Hindlimb muscle (tissue), 1 donor: ENCODE results near the gene CDH22. TPM values are rescaled to one million over a fixed set of nuclear protein-coding genes. Genes with fewer than 3 reads are reported as not detected.

ENCODE experiments used
- DNase-seq: peaks from one replicate; pipeline ENCODE4 v3.0.0-alpha.2; 2013
- polyA plus RNA-seq: library from polyadenylated mRNA; unstranded; fragments of 120-200 nt; gene quantifications from one replicate; pipeline ENCODE4 v1.2.1, GENCODE V29; 2013; ENCODE audit not compliant: insufficient read length

CDH22 gene
- polyA plus RNA-seq, 1 donor: 0.35 TPM

DNA sequence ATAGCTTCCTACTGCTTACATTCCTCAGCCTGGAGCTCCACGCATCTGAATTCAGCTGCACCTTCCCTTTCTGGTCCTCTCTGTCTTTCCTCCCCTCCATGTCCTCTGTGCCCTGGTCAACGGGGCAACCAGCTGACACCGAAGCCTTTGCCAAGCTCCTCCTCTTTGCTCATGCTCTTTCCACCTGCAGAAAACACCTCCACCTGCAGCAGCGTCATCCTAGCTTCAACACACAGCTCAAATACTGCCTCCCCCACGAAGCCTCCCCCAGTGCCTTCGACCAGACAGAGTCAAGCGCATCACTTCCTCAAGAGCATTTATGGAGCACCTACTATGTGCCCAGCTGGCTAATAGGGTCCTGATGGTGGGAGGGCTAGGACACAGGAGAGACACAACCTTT lies 9.2 kb downstream of the CDH22 start:
- DNase-seq: no peak

DNA sequence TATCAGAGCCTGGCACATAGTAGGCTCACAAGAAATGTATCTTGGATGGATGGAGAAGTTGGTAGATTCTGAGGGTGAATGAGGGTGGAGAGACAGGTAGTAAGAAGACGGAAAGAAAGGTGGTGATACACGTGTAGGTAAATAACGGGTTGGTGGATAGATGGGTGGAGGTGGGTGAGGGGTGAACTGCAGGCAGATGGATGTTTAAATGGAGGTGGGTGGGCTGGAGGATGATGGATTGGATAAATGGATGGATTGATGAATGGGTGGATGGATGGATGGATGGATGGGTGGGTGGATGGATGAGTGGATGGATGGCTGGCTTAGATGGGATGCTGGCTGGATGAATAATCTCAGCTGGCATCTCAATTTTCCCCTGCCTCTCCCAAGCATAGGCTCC lies 9.9 kb downstream of the CDH22 start:
- DNase-seq: no peak

DNA sequence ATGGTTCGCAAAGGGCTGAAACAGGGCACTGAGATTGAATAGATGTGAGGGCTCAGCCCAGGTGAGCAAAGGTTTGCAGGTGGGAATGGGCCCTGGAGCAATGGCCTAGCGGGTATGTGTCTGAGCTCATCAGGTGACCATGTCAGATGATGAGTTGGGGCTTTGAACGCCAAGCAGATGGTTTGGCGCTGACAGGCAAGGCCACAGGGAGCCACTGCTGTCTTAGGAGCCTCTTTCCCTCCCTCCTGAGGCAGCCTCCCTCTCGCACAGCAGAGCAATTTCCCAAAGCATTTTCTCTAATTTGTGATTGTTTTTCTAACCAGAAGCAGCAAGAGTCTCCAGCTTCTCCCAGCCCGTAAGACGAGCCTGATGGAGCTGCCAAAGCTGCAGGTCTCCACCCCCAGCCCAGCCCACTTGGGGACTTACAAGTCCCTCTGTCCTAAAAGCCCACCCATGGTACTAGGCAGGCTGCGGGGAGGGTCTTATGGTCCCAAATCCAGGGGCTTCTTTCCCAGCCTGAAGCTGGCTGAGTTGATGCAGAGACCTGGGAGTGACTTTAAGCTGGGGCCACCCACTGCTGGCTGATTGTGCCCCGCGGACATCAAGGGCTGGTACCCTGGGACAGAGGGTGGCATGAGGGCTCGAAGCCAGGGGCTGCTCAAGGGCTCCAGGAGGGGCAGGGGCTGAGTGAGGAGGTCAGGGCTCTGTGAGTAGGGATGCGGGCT lies 11.6 kb downstream of the CDH22 start:
- no peak for DNase-seq

GRCh38 chr20:46293084-46293483 lies 15.2 kb downstream of the CDH22 start:
- DNase-seq: no peak

DNA sequence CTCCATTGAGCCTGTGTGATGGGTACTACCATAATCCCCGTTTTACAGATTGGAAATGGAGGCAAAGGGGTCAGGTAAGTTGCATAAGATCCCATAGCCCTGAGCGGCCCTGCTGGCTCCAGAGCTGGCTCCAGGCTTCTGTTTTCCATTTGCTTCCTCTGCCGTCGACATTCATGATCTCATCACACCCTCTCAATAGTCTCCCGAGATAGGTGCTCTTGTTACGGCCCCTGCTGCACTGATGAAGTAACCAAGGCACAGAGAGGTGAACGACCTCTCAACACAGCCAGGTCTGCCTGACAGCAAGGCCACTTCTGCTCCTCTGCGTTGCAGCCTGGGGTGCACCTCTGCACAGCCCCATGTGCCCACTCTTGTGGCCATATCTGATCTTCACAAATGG lies 16.9 kb downstream of the CDH22 start:
- DNase-seq: no peak

DNA sequence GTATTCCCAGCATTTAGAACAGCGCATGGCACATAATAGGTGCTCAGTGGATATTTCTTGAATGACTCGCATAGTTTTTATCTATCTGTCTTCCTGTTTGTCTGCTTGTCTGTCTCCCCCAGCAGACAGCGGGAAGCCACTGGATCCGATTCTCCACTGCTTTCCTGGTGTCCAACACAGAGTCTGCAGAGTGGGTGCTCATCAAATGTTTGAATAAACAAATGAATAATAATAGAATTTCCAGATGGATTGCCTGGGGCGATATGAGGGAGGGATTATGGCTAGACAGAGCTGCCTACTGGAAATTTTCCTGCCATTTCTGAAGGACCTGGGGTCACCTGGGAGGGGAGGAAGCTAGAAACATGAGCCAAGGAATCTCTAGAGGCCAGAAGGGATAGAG lies 18.9 kb downstream of the CDH22 start:
- no peak for DNase-seq

GRCh38 chr20:46286977-46287376 lies 21.3 kb downstream of the CDH22 start:
- no peak for DNase-seq

GRCh38 chr20:46286382-46286781 lies 21.9 kb downstream of the CDH22 start:
- no peak for DNase-seq

DNA sequence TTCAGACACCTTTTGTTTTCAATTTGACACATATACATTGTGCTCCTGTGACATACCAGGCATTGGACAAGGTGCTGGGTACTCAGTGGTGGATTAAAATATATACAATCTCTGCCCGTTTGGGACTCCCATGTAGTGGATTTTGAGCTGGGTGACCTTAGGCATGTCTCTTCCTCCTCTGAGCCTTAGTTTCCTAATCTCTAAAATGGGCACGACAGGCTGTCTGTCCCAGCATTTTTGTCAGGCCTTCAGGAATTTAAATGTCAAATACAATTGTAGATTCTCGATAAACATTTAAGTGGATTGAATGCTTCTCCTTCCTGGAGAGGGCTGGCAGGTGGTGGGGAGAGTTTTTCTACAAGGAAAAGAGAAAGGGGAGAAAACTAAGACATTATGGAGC lies 22.6 kb downstream of the CDH22 start:
- DNase-seq: no peak

DNA sequence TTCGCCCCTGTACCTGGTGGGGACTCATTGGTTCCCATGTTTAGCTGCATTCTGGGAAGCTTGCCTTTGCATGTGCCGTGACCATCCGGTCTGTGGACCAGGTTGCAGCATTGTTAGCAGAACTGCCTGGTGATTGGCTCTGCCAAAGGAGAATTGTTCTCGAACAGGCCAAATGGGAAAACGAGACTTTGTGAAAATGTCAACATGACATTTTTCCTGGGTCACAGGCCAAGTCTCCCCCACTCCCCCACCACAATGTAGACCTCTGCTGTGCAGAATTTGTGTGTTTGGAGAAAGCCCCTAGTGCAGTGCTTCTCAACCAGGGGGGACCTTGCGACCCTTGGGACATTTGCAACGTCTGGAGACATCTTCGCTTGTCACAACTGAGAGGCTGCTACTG lies 23.2 kb downstream of the CDH22 start:
- DNase-seq: no peak

- no peak for DNase-seq
Observed at GRCh38 chr20:46284040-46284427, 24.3 kb downstream of the CDH22 start.

DNA sequence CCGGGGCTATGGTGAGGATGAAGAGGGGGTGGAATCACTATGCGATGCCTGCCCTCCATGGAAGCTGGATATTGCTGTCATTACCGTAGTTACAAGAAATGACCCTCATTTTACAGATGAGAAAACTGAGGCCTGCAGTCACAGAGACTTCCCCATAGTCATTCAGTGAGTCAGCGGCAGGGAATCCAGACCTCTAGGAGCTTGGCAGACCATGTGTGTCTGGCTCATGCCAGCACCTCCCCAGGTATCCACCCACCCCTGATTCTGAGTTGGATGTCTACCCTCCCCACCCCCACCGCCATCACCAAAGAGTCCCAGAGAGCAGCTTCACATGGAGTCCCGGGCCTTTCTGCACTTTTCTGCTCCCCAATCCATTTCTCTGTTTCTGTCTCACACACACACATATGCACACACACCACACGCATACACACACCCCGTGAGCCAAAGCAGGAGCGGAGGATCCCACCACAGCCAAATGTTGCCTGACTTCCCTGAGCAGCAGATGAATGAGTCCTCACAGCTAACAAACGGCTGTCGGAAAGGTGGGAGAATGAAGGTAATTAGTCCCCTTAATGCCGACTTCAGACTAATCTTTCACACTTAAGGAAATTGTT lies 24.8 kb downstream of the CDH22 start:
- DNase-seq: no peak

DNA sequence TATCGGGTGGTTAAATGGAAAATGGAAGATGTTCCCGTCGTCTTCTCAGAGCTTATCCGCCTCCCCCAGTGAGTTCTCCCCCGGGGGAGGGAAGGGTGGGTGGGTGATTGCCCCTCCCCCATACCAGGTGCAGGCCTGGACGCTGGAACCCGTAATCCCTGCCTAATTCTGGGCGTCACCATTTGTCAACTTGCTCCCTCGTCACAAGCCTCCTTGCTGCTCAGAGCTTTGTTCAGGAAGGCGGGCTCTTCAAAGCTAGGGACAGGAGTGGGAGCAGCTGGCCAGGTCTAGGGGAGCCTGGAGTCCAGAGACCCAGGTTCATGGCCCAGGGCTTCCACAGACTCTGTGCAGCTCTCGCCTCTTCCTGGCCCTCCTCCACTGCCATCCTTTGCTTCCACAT lies 25.6 kb downstream of the CDH22 start:
- no peak for DNase-seq

DNA sequence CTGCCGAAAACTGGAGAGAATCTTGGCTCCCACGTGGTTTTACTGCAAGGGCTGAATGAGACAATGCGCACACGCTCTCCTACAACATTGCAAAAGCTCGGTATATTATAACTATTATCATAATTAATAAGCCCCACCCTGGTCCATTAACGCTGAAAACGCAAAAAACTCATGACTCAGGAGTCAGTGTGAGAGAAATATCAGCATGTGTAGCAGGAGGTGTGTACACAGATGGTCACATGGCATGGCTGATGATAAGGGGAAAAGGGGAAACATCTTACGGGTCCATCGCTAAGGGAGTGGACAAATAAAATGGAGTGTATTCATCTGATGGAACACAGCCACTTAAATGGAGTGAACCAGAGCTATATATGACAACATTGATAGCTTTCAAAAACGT lies 29.2 kb downstream of the CDH22 start:
- DNase-seq: no peak

DNA sequence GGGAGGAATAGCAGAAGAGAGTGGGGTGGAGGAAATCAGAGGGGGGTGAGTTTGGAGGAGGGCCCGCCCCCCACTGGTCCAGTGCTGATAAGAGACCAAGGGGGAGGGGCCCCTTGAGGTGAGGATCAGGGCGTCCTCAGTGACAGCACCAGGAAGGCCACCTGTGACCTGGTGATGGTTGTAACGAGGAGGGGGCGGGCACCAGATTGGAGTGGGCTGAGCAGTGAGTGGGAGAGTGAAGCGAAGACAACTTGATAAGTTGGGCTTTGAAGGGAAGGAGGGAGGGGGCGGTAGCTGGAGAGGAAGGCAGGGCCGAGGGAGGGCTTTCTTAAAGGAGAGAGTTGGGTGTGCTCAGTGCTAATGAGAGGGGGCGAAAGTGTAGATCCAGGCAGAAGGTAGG lies 30.7 kb downstream of the CDH22 start:
- no peak for DNase-seq

DNA sequence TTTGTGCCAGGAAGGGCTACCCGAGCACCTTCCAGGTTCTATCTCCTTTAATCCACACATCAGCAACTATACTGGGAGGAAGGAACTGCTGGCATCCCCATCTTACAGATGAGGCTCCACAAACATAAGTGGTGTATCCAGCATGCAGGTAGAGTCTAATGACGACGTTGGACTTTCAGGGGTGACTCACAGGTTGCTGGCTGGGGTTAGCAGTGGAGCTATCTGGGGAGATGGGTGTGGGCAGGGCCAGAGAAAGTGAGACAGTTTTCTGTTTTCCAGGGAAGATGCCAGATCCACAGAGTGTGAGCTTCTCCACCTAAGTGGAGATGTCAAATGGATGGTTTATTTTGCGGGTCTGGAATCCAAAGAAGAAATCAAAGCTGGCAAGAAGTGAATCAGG lies 31.8 kb downstream of the CDH22 start:
- no peak for DNase-seq

GRCh38 chr20:46275091-46275490 lies 33.2 kb downstream of the CDH22 start:
- no peak for DNase-seq

- no peak for DNase-seq
Observed at GRCh38 chr20:46273717-46274116, 34.6 kb downstream of the CDH22 start.

DNA sequence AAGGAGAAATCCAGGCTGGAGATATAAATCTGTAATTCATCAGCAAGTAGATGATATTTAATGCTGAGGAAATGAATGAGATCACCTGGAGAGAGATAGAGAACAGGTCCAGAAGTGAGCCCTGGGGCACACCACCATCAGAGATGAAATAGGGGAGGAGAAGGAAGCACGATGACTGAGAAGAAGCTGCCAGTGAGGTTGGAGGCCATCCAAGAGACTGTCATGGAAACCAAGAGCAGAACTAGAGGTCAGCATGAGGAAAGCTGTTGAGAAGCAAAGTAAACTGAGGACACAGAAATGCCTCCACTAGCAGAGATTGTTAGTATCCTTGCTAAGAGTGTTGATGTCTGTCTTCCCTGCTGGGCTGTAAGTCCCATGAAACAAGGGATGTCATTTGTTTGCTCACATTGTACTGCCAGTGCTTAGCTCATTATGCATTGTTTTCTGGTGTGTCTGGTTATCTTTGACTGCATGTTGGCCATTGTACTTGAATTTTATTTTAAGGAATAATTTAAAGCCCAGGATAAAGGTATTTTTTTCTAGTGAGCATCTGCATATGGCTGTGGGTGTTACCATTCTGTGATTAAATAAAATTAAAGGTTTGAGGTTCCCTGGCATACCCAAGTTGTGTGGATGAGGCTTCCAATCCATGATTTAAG lies 35.8 kb downstream of the CDH22 start:
- DNase-seq: no peak

DNA sequence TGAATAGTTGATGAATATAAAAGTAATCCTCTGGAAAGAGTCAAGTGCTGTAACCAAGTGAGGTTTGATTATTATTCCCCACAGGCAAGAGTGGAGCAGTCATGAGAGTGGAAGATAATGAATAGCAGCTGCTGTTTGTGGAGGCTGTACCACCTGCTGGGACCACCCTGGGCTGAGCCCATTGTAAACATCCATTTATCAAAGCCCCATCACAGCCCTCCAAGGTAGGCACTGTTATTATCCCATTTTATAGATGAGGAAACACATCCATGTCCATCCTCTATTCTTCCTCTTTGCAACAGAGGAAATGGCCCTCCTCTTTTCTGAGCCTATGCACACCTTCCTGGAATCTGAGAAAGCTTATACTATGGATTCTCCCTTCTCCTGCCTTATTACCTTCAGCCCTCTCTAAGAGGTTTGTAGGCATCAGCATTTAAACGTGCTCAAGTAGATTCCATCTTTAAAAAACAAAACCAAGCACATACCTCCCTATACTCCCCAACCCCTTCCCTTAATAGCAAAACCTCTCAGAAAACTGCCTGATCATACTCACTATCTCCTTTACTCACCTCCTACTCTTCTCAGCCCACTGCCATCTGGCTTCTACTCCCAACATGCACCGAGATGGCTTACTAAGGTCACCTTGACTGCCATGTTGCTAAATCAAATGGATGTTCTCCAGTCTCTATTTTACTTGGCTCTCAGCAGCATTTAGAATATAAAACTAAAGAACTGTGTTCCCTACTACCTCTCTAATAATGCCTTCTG lies 37.1 kb downstream of the CDH22 start:
- DNase-seq: no peak

GRCh38 chr20:46269372-46269771 lies 38.9 kb downstream of the CDH22 start:
- no peak for DNase-seq

DNA sequence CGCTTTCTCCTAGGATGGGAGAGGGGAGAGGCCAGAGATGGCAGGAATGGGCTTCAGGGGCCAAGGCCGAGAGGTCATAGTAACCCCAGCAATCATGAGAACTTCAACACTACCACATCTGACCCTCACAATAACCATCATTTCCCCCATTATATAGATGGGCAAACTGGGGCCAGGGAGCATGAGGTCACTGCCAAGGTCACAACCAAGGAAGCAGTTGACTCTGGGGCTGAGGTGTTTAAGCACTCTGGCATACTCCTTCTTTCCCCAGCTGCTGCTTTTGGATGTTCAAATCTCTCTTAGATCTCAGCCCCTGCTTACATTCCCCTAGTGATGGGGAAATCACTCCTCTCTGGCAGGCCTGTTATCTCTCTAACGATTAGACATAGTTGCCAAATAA lies 39.6 kb downstream of the CDH22 start:
- no peak for DNase-seq

GRCh38 chr20:46268131-46268614 lies 40.1 kb downstream of the CDH22 start:
- DNase-seq: no peak
